Osteocyte (in vitro differentiated cells): Measurements from ENCODE around the gene MRRF. TPM values are rescaled to one million over a fixed set of nuclear protein-coding genes. Genes with fewer than 3 reads are reported as not detected.

Experiments used
- DNase-seq: peaks from one replicate; pipeline ENCODE4 v3.0.0; 2021; ENCODE audit warnings: mixed read lengths; ENCODE audit not compliant: unreplicated experiment; ENCODE audit errors: extremely low spot score
- H3K27ac Mint-ChIP-seq: one replicate; pipeline ENCODE4 v1.8.0; 2021; ENCODE audit warnings: mild to moderate bottlenecking, mixed read lengths; ENCODE audit not compliant: unreplicated experiment
- H3K27me3 Mint-ChIP-seq: one replicate; pipeline ENCODE4 v1.8.0; 2021; ENCODE audit warnings: mixed read lengths; ENCODE audit not compliant: unreplicated experiment
- H3K36me3 Mint-ChIP-seq: one replicate; pipeline ENCODE4 v1.8.0; 2021; ENCODE audit warnings: mixed read lengths; ENCODE audit not compliant: unreplicated experiment
- H3K4me1 Mint-ChIP-seq: one replicate; pipeline ENCODE4 v1.8.0; 2021; ENCODE audit warnings: mixed read lengths; ENCODE audit not compliant: unreplicated experiment
- H3K4me3 Mint-ChIP-seq: one replicate; pipeline ENCODE4 v1.8.0; 2021; ENCODE audit warnings: mild to moderate bottlenecking, moderate library complexity, mixed read lengths; ENCODE audit not compliant: unreplicated experiment
- H3K9me3 Mint-ChIP-seq: one replicate; pipeline ENCODE4 v1.8.0; 2021; ENCODE audit warnings: mixed read lengths; ENCODE audit not compliant: unreplicated experiment
- CTCF ChIP-seq: fragments of 200-600 bp; sonication (generic); IDR thresholded peaks from 2 replicates; pipeline ENCODE4 v1.5.0; 2021; ENCODE audit warnings: antibody characterized with exemption, mild to moderate bottlenecking, moderate library complexity
- total RNA-seq: library from RNA; stranded (reverse); gene quantifications from 2 replicates; pipeline ENCODE4 v1.2.1, GENCODE V29; 2021

Gene MRRF
- total RNA-seq, 1 donor from 2014 or later = 26.0 TPM

GRCh38 chr9:122228568-122229484, 35.9 kb upstream of the MRRF start, which contains the start of gene LHX6:
TSS of gene LHX6 (minus strand) at chr9:122228957. CDS start at chr9:122228740, 217 bp downstream.
- H3K4me1 Mint-ChIP-seq = peaks cover 13% of the 10 kb centered on the region
- H3K4me3 Mint-ChIP-seq = peak within 1 kb of the TSS; percentile 64
- peak; percentile 82 for DNase-seq
- no peak for TF ChIP-seq CTCF
- H3K9me3 Mint-ChIP-seq = no peaks in the 10 kb centered on the region
- peaks cover 57% of the 10 kb centered on the region for H3K27me3 Mint-ChIP-seq
- H3K27ac Mint-ChIP-seq = no peak within 1 kb of the TSS
- H3K36me3 Mint-ChIP-seq = no peaks in the 10 kb centered on the region

- peak; percentile 34 for DNase-seq
- Mint-ChIP-seq H3K4me3 (no peak overlapping the region), H3K9me3 (no peaks in the 10 kb centered on the region), H3K27ac (no peak overlapping the region), H3K36me3 (no peaks in the 10 kb centered on the region), H3K27me3 (peaks cover 57% of the 10 kb centered on the region), H3K4me1 (peaks cover 13% of the 10 kb centered on the region)
- TF ChIP-seq CTCF = no peak
Measured at GRCh38 chr9:122229485-122229837, 35.2 kb upstream of the MRRF start.

- H3K9me3 Mint-ChIP-seq = no peaks in the 10 kb centered on the region
- no peak overlapping the region for H3K27ac Mint-ChIP-seq
- no peak for TF ChIP-seq CTCF
- H3K4me1 Mint-ChIP-seq = peaks cover 1% of the 10 kb centered on the region
- H3K36me3 Mint-ChIP-seq = no peaks in the 10 kb centered on the region
- peaks cover 38% of the 10 kb centered on the region for H3K27me3 Mint-ChIP-seq
- H3K4me3 Mint-ChIP-seq = no peak overlapping the region
- no peak for DNase-seq
Measured at GRCh38 chr9:122232796-122233306, 31.8 kb upstream of the MRRF start.

GRCh38 chr9:122234022-122234748, 30.5 kb upstream of the MRRF start:
- no peak for DNase-seq
- H3K9me3 Mint-ChIP-seq = no peaks in the 10 kb centered on the region
- no peak overlapping the region for H3K4me3 Mint-ChIP-seq
- H3K27me3 Mint-ChIP-seq = peaks cover 34% of the 10 kb centered on the region
- TF ChIP-seq CTCF = no peak
- H3K36me3 Mint-ChIP-seq = peaks cover 10% of the 10 kb centered on the region
- no peak overlapping the region for H3K27ac Mint-ChIP-seq
- H3K4me1 Mint-ChIP-seq = no peaks in the 10 kb centered on the region

- H3K9me3 Mint-ChIP-seq = no peaks in the 10 kb centered on the region
- no peak for TF ChIP-seq CTCF
- no peak overlapping the region for H3K27ac Mint-ChIP-seq
- H3K4me1 Mint-ChIP-seq = no peaks in the 10 kb centered on the region
- H3K36me3 Mint-ChIP-seq = peaks cover 27% of the 10 kb centered on the region
- H3K4me3 Mint-ChIP-seq = no peak overlapping the region
- DNase-seq = no peak
- H3K27me3 Mint-ChIP-seq = peaks cover 31% of the 10 kb centered on the region
Measured at GRCh38 chr9:122236681-122237080, 28.0 kb upstream of the MRRF start.
